Measurements from ENCODE around the gene GABRA4.

GABRA4 gene

GRCh38 chr4:46993075-46994006 is at the start of gene GABRA4:
Gene GABRA4, minus strand, starts transcription at chr4:46993581. Its CDS starts 157 bp downstream, at chr4:46993424.
- DNase-seq (ENCODE audit: low read depth): no peak

- no peak for DNase-seq (ENCODE audit: low read depth)
Measured at GRCh38 chr4:47040828-47041227, 47.4 kb upstream of the GABRA4 start.

GRCh38 chr4:47038263-47038662 is 44.9 kb upstream of the GABRA4 start:
- DNase-seq (ENCODE audit: low read depth): no peak

- DNase-seq (ENCODE audit: low read depth): no peak
Measured at GRCh38 chr4:47032405-47033106, 39.2 kb upstream of the GABRA4 start.

GRCh38 chr4:47031751-47032404 is 38.5 kb upstream of the GABRA4 start:
- no peak for DNase-seq (ENCODE audit: low read depth)

- DNase-seq (ENCODE audit: low read depth): no peak
Measured at GRCh38 chr4:47031011-47031678, 37.8 kb upstream of the GABRA4 start, which contains the start of gene GABRB1. Gene GABRB1, plus strand, starts transcription at chr4:47031567.

- no peak for DNase-seq (ENCODE audit: low read depth)
Measured at GRCh38 chr4:47017494-47017893, 24.1 kb upstream of the GABRA4 start.

- DNase-seq (ENCODE audit: low read depth): no peak
Measured at GRCh38 chr4:47017081-47017480, 23.7 kb upstream of the GABRA4 start.

- DNase-seq (ENCODE audit: low read depth): no peak
Measured at GRCh38 chr4:47013373-47013772, 20.0 kb upstream of the GABRA4 start.

GRCh38 chr4:47012676-47013075 is 19.3 kb upstream of the GABRA4 start:
- DNase-seq (ENCODE audit: low read depth): no peak

GRCh38 chr4:47010912-47011446 is 17.6 kb upstream of the GABRA4 start:
- DNase-seq (ENCODE audit: low read depth): no peak

GRCh38 chr4:47010347-47010911 is 17.0 kb upstream of the GABRA4 start:
- no peak for DNase-seq (ENCODE audit: low read depth)

GRCh38 chr4:47002580-47002979 is 9.2 kb upstream of the GABRA4 start:
- no peak for DNase-seq (ENCODE audit: low read depth)

- no peak for DNase-seq (ENCODE audit: low read depth)
Measured at GRCh38 chr4:47000406-47000805, 7.0 kb upstream of the GABRA4 start.

GRCh38 chr4:46999566-46999965 is 6.2 kb upstream of the GABRA4 start:
- DNase-seq (ENCODE audit: low read depth): no peak

- DNase-seq (ENCODE audit: low read depth): no peak
Measured at GRCh38 chr4:46994007-46994405, 625 bp upstream of the GABRA4 start.

- no peak for DNase-seq (ENCODE audit: low read depth)
Measured at GRCh38 chr4:46992338-46992737, 1.0 kb downstream of the GABRA4 start.

- no peak for DNase-seq (ENCODE audit: low read depth)
Measured at GRCh38 chr4:46986922-46987638, 6.3 kb downstream of the GABRA4 start.

- no peak for DNase-seq (ENCODE audit: low read depth)
Measured at GRCh38 chr4:46984781-46985180, 8.6 kb downstream of the GABRA4 start.

- DNase-seq (ENCODE audit: low read depth): no peak
Measured at GRCh38 chr4:46980851-46981250, 12.5 kb downstream of the GABRA4 start.

- no peak for DNase-seq (ENCODE audit: low read depth)
Measured at GRCh38 chr4:46979726-46980125, 13.7 kb downstream of the GABRA4 start.
